GM15510 (cell line): ENCODE data around the gene PPP4R2.

ENCODE experiments used
- POLR2A ChIP-seq: IDR thresholded peaks from 3 replicates; pipeline ENCODE4 v1.6.1; 2011; ENCODE audit warnings: borderline replicate concordance; ENCODE audit not compliant: insufficient read length; ENCODE audit errors: extremely low read depth

Gene PPP4R2

DNA sequence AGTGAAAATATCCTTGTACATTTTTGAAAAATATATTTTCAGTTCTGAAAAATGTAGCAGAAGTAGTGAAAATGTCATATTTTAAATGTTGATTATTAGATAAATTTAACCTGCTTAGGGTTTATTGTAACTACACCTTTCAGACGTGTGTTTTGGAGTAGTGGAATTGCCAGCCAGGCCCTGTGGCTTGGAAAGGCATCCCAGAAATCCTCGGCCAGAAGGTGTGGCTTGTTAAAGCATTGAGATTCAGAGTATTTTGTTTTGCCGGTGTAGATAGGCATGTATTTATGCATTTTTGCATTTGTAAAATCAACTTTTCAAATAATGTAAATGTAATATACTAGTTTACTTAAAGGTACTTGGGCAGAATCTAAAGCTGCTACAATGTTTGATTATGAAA is 71.8 kb downstream of the PPP4R2 start:
- TF ChIP-seq POLR2A: no peak

DNA sequence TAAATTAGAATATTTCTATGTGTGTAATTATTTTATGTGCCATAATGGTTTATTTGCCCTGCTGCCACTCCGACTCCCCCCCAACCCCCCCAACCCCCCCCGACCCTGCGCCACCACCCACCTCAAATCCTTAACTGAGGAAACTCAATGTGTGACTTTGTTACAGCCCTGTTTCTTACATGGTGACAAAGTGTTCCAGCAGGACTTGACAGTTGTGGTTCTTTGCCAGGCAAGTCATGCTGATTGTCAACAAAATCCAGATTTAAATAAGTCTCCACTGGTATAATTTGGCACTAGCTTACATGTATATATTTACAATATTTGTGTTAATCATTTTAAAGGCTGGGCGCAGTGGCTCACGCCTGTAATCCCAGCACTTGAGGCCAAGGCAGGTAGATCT is 72.6 kb downstream of the PPP4R2 start:
- TF ChIP-seq POLR2A: no peak

DNA sequence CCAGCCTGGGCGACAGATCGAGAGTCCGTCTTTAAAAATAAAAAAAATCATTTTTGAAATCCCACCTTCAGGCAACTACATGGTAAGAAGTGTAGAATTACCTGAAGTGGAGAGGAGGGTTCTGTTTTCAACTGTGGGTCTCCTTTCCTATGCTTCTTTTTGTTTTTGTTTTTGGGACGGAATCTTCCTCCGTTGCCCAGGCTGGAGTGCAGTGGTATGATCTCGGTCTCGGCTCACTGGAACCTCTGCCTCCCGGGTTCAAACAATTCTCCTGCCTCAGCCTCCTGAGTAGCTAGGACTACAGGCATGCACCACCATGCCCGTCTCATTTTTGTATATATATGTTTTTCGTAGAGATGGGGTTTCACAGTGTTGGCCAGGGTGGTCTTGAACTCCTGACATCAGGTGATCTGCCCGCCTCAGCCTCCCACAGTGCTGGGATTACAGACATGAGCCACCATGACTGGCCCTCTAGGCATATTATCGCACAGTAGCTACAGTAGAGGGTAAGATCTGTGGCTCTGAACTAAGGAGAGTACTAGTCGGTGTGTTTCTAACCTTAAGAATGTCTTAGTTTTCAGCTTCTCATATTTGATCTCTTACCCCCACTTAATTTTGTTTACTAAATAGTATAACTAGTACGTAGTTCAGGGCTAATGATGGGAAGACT is 73.3 kb downstream of the PPP4R2 start:
- TF ChIP-seq POLR2A: no peak

DNA sequence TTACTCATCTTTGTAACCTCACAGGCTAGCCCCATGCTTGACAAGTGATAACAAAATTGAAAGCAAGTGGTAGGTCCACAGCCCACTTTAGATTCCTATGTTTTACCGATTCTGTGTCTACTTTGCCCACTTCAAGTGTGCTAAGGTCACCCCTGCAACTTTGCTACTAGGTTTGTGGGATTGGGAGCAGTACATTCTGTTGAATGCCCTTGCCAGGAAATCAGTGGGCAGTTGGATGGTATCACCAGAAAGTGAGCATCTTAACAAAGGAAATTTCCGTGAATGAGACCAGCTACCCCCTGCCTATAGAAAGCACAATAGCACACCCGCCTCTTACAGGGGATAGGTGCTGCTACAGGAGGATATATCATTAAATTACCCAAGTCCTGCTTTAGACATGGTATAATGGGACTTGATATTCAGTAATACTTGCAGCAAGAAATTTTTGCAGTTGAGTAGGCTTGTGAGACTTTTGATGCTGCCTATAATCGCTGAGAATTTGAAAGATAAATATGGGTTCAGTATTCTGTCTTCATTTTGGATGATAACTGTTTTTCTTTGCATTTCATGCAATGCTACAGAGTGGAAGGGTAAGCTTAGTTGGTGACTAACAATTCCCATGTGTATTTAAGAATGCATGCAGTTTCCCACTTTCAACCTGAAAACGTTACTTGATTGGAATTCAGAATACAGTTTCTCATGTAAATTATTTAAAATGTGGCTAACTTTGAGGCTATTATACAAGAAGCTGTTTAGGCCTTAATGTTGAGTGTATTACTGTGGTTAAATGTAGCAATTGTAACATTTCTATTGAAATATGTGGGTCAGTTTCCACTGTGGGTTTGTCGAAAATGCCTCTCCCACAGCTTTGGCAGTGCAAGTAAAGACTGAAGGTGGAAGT is 74.3 kb downstream of the PPP4R2 start:
- TF ChIP-seq POLR2A: no peak

DNA sequence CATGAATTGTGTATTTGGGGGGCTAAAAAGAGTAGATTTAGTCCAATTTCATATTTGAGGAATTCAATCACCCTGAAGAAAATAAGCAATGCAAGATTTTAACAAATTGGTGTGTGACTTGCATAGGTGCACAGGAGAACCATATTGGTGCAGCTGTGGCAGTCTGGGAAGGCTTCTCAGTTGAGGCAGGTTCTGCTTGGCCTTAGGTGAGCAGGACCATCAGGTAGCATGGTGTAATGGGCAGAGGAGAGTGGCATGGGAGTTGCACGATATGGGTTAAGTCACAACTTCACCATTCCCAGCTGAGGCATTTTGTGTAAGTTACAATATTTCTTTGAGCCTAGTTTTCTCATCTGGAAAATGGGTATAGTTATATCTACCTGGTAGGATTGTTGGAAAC is 75.3 kb downstream of the PPP4R2 start:
- TF ChIP-seq POLR2A: no peak

DNA sequence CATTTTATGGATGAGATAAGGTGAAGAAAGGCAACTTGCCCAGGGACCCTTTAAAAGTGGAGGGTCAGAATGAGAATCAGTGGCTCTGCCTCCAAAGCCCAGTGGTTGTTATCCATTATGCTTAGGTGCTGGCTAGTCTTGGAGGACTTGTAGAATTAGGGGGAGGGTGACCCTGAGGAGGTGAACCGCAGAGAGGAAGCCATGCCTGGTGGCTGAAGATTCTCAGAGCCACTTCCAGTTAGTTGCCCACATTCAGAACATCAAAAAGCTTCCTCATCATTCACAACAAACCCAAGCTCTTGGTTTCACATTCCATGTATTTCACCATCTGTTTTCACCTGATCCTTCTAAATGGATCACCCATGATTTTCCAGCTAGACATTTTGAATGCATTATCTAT is 76.0 kb downstream of the PPP4R2 start:
- TF ChIP-seq POLR2A: no peak

DNA sequence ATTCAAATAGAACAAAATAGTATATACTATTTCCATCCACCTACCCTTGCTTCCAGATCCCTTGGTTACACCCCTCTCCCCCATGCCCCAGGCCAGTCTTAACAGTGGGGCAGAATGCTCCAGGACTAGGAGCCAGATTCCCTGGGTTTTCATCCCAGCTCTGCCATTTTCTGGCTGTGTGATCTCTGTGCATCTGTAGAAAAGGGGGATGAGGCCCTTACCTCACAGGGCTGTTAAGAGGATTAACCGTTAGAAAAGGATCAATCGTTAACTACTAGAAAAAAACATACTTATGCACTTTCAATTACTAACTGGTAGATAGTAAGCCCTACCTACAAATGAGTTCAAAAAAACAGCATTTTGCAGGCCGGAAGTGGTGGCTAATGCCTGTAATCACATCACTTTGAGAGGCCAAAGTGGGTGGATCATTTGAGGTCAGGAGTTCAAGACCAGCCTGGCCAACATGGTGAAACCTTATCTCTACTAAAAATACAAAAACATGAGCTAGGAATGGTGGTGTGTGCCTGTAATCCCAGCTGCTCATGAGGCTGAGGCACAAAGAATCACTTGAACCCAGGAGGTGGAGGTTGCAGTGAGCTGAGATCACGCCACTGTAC is 76.6 kb downstream of the PPP4R2 start:
- TF ChIP-seq POLR2A: no peak

DNA sequence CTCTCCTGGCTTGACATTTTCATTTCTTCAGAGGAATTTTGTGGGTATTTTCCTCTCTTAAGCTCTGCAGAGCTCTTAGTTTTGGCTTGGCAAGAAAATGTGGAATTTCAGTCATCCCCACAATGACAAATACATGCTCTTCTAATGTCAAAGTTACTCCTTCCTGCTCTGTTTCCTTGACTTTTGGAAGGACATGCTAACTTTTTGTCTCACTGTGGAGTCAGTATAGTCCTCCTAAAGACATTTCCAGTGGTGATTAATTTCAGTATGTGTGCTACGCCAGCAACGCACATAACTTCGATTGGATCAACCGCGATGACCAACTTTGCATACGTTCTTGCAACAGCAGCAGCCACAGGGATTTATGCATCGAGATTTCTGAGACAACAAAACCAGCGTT is 78.2 kb downstream of the PPP4R2 start:
- no peak for TF ChIP-seq POLR2A

DNA sequence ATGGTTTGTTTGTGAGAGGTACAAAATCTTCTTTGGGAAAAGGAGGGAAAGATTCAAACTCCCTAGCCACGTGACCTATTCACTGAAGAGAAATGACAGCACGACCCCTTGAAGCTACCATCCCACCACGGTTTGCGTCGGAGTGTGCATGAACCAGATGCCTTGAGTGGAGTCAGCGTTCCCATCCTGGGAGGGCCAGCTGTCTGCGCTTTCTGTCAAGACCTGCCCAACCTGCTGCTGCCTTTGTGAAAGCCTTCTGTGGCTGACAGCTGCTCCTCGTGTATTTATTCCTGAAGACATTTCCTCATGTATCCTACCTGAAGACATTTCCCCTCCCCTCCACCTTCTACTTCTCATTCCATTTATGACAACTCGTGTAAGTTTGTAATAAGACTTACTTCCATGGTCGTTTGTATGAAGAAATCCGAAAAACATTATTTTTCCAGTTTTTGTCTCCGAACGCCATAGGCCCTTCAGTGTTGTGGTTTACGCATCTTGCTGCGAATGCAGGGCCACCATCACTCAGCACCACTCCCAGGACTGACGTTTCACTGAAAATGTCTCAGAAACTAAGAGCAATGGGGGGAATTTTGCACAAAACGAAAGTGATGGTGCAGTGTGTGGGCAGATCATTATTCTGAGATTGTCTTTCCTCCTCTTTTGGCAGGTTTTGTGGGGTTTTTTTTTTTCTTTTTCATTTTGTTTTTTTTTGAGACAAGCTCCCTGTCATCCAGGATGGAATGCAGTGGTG is 83.8 kb downstream of the PPP4R2 start:
- TF ChIP-seq POLR2A: no peak

DNA sequence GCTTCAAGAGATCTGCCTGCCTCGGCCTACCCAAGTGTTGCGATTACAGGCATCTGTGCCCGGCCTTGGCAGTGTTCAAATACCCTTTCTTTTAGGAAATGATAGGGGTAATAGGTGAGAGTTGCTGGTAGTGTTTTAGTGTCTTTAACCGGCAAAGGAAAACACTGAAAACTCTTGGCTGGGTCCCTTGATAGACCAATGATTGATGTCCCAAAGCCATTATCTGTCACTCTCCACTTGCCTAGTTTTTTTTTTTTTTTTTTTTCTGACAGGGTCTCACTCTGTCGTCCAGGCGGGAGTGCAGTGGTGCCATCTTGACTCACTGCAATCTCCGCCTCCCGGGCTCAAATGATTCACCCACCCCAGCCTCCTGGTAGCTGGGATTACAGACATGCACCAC is 84.5 kb downstream of the PPP4R2 start:
- no peak for TF ChIP-seq POLR2A

DNA sequence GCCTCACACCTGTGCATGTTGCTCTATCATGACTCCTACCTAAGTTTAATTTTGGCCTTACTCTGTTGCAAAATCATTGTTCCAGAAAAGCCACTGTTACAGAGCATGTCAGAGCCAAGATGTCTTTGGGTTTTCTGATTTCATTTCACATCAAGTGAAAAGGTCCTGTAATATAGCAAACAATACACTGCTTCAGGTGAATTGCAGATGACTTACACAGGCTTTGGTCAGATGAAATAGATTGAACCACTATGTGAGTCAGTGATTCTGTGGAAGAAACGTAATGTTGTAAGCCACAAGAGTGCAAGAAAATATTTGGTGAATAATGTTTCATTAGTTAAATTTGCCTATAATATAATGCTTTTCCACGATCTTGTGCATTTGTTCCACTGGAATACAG is 87.6 kb downstream of the PPP4R2 start:
- no peak for TF ChIP-seq POLR2A

DNA sequence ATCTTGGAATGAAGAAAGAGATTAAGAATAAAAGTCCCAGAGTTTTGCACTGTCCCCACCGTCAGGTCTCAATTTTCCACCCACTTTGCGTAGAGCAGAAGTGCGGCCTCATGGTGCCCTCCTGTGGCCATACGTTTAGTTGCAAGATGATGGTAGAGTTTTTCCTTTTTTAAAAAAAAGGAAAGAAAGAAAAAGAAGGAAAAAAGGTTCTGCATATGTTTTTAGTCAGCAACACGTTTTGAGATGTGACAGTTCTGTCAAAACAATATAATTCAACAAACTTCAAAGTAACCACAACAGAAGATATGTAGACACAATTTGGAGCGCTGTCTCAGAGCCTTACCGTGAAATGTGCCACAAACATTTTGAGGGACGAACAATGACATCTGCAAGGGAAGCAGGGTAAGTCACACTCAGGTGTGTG is 89.5 kb downstream of the PPP4R2 start:
- no peak for TF ChIP-seq POLR2A

DNA sequence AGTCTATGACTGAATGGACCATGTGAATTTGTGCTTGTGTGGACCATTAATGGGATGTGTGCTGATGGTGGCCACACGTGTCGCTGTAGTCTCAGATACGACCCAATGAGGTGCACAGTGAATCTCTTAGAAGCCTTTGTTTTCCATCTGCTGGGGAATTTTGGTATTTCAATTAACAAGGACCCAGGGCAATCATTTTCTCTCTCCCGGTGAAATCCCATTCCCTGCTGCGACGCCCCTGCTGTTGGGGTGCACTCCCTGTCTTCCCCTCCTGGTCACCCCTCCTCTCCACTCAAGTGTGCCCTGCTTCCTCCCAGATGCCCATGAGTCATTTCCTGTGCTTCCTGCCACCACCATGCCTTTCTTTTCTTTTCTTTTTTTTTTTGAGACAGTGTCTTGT is 97.5 kb downstream of the PPP4R2 start:
- TF ChIP-seq POLR2A: no peak

DNA sequence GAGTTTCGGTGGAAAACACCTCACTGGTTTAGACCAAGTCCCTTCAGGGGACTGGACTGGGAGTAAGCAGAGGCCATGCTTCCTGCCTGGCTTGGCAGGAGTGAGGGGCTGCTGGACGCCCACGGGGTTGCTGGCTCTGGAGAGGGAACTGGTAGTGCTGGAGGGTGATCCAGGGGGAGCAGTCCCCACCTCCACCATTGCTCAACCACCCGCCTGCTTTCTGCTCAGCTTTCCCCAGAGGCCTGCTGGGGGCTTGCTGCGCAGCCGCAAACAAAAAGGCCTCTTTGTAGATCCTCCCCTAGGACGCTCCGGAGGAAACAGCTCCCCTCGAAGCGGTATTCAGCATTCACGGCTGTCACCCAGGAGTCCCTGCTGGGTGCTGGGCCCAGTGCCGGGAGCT is 98.3 kb downstream of the PPP4R2 start:
- TF ChIP-seq POLR2A: no peak

DNA sequence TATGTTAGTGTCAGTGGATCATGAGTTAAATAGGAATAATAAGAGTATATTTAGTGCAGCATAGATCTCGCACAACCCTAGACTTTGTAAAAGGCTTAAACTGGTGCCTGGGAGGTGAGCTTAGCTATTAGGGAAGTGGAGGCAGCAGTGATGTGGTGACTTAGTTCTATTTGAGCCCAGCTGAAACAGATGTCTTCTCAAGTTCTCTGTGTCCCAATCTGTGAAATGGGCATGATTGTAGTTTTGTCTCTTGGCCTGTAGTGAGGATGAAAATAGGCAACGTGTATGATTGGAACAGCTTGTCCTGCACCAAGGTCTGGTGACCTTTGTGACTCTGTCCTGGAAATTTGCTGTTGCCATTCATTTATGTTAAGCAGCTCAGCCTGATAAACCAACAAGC is 99.6 kb downstream of the PPP4R2 start:
- TF ChIP-seq POLR2A: no peak
